ENCODE measurements around the gene TRIM56. TPM values are rescaled to one million over a fixed set of nuclear protein-coding genes. Genes with fewer than 3 reads are reported as not detected.
"Not testable (repeated sequence)": the region's sequence is repeated elsewhere in the genome, so short reads cannot be mapped to it uniquely, and the experiment has no call there.

The TRIM56 gene
- total RNA-seq, 1 donor from 2014 or later, result 10.1 TPM

DNA sequence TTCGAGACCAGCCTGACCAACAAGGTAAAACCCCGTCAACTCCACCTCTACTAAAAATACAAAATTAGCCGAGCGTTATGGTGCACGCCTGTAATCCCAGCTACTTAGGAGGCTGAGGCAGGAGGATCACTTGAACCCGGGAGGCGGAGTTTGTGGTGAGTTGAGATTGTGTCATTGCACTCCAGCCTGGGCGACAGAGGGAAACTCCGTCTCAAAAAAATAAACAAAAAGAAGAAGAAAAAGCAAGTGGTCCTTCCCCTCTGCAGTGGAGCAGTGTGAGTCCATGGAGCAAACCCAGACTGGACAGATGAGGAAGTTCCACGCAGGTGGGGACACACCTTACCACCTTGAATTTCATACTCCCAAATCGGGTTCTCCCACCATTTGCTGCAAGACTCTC, 28.6 kb downstream of the TRIM56 start:
- no peak for DNase-seq

DNA sequence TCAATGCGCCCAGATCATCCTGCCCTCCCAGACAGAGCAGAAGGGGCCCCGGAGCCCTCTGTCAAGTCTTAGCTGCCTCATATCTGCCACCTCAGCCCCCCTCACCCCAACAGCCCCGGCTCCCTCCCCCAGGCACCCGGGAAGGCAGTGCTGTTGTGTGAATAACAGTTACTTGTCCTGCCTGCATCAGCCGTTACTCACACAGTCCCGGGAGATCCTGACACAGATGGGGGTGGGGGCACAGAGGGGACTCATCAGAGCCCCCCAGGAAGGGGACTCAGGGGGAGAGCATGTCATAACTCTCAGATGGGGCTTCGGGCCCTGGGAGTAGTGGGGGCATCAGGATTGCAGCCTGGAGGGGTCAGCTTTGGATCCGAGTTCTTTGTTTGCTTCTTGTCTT, 29.2 kb downstream of the TRIM56 start:
- no peak for DNase-seq

DNA sequence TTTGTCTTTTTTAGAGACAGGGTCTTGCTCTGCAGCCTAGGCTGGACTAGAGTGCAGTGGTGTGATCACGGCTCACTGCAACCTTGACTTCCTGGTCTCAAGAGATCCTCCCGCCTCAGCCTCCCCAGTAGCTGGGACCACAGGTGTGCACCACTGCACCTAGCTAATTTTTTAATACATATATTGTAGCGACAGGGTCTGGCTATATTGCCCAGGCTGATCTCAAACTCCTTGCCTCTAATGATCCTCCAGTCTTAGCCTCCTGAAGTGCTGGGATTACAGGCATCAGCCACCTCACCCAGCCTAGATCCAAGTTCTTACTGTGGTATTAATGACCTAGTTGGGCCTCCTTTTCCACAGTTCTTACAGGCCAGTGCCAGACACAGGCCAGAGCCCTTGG, 29.9 kb downstream of the TRIM56 start:
- DNase-seq, result no peak

DNA sequence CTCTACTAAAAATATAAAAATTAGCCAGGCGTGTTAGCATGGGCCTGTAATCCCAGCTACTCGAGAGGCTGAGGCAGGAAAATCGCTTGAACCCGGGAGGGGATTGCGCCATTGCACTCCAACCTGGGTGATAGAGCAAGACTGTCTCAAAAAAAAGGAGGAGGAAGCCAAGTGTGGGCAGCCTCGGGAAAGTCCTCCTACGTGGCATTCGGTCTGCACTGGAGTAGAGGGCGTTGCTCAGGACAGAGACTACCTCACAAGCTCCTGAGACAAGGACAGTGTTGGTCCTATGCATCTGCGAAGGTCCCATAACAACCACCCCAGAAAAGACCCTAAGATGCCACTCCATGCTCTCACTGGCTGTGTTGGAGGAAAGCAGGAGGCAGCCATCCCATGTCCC, 31.6 kb downstream of the TRIM56 start:
- DNase-seq, result no peak

DNA sequence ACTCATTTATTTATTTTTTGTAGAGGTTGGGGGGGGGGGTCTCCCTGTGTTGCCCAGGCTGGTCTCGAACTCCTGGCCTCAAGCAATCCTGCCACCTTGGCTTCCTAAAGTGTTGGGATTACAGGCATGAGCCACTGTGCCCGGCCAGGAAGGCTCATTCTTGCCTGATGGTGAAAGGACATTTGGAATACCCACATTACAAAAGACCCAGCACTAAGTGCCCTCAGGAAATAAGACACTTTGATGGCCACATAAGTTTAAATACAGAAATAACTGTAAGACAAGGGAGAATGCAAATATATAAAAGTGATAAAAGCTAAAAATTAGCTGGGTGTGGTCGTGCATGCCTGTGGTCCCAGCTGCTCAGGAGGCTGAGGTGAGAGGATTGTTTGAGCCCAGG, 33.6 kb downstream of the TRIM56 start:
- DNase-seq, result no peak

DNA sequence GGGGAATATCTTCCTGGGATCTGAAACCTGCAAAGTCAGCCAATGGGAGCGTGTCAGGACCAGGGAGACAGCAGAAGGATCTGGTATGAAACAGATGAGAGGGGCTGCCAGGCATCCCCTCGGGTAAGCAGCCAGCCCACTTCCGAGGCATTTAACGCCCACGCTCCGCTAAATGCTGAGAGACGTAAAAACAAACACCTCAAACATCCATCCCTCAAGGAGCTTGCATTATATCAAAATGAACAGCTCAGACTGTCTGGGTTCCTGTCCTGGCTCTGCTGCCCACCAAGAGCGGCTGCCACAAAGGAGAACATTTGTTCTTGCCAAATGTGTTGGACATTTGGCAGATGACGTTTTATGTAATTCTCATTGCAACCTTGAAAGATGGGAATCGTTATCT, 34.6 kb downstream of the TRIM56 start:
- no peak for DNase-seq

DNA sequence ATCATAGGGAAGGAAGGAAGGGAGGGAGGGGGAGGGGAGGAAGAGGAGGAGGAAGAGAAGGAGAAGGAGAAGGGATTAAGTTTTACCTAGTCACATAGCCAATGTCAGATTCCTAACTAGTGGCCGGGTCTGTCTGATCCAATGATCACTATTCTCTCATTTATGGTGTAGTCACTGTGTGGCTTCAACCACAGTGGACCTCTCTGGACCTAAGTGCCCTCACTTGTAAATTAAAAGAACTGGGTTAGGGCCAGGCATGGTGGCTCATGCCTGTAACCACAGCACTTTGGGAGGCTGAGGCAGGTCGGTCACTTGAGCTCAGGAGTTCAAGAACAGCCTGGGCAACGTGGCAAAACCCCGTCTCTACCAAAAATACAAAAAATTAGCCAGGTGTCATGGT, 35.0 kb downstream of the TRIM56 start:
- no peak for DNase-seq

DNA sequence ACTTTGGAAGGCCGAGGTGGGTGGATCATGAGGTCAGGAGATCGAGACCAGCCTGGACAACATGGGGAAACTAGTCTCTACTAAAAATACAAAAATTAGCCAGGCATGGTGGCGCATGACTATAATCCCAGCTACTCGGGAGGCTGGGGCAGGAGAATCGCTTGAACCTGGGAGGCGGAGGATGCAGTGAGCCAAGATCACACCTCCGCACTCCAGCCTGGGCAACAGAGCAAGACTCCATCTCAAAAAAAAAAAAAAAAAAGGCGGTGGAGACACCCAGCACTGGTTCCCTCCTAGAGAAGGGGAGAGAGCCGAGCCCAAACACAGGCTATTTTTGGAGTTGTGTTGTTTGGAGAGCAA, 36.3 kb downstream of the TRIM56 start:
- DNase-seq, result not testable (repeated sequence)

DNA sequence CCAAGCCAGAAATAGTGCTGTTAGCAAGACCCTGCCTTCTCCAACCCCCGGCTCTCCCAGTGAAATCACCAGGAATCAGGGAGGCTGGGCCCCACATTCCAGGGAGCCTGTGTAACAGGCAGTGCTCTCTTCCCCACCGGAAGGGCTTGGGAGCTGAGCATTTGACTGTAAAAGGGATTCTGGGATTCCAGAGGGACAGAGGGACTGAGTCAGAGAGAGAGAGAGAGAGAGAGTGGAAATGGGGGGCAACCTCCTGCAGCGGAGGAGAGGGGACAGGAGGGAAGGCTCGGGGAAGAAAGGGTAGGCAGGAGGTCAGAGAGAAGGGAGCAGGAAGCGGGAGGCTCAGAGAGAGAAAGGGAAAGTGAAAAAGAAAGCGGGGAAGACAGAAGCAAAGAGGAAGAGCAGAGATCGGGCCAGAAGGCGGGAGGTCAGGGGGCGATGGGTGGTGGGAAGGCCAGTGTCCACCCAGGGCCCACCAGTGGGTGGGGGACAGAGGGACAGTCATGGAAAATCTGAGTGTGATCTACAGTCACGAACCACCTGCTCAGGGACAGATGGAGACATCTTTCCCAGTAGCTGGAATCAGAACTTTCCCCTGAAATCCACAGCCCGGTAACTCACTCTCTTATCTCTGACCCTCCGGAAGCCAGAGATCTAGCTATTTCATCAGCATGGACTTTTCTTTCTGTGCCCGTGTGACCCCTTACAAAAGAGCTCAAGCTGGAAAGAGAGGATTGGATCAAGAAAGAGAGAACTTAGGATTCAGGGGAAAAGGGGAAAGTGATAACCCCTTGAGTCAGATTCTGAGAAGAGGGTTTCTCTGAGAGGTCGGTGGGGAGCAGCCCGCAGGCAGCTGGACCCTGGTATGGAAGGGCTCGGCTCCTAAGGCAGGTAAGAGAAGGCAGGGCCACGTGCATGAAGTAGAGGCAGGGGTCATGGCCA, 37.0 kb downstream of the TRIM56 start:
- peak; percentile 95 for DNase-seq

DNA sequence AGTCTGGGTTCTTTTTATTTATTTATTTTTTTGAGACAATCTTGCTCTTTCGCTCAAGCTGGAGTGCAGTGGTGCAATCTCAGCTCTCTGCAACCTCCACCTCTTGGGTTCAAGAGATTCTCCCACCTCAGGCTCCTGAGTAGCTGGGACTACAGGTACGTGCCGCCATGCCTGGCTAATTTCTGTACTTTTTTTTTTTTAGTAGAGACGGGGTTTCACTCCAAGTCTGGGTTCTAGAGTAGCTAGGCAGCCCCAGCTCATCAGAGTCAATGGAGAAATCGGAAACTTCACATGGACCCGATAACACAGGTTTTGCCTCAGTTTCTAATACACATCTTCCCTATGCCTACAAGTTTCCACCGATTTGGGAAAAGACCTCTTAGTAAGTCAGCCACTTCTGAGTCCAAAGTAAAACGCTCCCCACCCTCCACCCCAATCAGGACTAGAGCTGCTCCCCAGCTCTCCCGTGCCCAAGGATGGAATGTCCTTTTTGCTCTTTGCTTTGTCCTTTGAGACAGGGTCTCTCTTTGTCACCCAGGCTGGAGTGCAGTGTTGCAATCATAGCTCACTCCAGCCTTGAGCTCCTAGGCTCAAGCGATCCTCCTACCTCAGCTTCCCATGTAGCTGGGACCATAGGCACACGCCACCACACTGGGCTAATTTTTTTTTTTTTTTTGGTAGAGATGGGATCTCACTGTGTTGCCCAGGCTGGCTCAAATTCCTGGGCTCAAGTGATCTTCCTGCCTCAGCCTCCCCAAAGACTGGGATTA, 37.8 kb downstream of the TRIM56 start:
- DNase-seq, result no peak

DNA sequence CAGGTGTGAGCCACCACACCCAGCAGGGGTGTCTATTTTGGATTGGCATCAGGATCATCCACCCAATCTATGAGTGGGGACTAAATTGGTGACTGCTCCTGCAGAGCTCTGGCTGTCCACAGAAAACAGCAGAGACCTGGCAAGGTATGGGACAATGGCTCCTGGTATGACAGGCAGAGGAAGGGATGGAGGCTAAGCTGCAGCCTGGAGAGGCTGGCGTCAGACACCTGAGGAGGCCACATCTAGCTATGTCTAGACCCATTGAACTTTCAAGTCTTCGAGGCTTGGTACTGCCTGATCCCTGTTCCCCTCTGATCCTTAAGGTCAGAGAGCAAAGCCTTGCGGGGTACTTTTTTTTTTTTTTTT, 38.4 kb downstream of the TRIM56 start:
- no peak for DNase-seq

DNA sequence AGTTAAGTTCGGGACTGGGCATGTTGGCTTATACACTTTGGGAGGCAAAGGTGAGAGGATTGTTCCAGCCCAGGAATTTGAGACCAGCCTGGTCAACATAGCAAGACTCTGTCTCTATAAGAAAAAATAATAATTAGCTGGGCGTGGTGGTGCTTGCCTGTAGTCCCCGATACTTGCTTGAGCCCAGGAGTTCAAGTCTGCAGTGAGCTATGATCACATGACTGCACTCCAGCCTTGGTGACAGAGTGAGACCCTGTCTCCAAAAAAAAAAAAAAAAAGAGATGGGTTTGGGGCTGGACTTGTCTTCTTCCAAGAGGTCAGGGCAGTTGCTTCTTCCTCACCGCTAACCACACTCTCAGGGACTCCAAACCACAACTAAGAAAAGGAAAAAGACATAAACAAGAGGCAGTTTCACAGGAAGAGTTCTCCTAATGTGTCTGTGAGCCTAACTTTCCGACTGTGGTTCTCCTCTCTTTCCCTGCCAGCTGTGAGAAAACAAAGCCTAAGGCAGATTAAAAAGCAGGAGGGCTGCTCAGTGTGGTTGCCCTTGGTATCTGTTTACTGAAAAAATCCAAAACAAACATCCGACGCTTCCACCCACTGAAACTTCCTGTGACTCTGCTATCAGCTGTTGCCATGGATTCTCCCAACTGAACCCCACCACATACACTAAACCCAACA, 39.2 kb downstream of the TRIM56 start:
- peak; percentile 55 for DNase-seq

DNA sequence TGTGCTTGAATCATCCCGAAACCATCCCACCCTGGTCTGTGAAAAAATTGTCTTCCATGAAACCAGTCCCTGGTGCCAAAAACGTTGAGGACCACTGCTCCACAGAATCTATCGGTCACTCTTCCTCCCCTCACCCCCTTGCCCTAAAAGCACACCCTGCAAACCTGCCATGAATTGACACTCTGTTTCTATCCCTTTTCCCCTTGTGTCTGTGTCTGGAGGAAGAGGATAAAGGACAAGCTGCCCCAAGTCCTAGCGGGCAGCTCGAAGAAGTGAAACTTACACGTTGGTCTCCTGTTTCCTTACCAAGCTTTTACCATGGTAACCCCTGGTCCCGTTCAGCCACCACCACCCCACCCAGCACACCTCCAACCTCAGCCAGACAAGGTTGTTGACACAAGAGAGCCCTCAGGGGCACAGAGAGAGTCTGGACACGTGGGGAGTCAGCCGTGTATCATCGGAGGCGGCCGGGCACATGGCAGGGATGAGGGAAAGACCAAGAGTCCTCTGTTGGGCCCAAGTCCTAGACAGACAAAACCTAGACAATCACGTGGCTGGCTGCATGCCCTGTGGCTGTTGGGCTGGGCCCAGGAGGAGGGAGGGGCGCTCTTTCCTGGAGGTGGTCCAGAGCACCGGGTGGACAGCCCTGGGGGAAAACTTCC, 40.8 kb downstream of the TRIM56 start:
- no peak for DNase-seq

DNA sequence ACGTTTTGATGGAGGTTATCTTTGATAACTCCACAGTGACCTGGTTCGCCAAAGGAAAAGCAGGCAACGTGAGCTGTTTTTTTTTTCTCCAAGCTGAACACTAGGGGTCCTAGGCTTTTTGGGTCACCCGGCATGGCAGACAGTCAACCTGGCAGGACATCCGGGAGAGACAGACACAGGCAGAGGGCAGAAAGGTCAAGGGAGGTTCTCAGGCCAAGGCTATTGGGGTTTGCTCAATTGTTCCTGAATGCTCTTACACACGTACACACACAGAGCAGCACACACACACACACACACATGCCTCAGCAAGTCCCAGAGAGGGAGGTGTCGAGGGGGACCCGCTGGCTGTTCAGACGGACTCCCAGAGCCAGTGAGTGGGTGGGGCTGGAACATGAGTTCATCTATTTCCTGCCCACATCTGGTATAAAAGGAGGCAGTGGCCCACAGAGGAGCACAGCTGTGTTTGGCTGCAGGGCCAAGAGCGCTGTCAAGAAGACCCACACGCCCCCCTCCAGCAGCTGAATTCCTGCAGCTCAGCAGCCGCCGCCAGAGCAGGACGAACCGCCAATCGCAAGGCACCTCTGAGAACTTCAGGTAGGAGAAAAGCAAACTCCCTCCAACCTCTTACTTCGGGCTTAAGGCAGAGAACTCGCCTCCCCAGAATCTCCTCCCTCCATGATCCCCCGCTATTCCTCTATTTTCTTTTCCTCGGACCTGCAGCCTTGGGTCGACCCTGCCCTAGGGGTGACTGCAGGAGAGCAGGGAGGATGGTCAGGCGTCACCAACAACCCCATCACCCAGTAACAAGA, 41.6 kb downstream of the TRIM56 start, which contains the start of gene SERPINE1:
Gene SERPINE1, plus strand, starts transcription at position 454 of the 809 bp plus-strand sequence. CDS start 1,290 bp downstream, outside the sequence.
- DNase-seq, result peak; percentile 95

DNA sequence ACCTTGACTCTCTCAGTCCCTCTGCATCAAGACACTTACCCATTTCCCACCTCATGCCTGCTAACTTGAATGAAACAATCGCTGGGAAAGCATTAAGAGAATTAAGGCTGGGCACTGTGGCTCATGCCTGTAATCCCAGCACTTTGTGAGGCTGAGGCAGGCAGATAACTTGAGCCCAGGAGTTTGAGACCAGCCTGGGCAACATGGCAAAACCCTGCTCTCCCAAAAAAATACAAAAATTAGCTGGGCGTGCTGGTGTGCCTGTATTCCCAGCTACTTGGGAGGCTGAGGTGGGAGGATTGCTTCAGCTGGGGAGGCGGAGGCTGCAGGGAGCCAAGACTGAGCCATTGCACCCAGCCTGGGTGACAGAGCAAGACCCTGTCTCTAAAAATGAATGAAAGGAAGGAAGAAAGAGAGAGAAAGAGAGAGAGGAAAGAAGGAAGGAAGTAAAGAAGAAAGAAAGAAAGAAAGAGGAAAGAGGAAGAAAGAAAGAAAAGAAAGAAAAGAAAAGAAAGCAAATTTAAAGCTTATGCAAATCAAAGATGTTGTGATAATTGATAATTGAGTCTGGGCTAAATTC, 42.3 kb downstream of the TRIM56 start:
- DNase-seq, result no peak

DNA sequence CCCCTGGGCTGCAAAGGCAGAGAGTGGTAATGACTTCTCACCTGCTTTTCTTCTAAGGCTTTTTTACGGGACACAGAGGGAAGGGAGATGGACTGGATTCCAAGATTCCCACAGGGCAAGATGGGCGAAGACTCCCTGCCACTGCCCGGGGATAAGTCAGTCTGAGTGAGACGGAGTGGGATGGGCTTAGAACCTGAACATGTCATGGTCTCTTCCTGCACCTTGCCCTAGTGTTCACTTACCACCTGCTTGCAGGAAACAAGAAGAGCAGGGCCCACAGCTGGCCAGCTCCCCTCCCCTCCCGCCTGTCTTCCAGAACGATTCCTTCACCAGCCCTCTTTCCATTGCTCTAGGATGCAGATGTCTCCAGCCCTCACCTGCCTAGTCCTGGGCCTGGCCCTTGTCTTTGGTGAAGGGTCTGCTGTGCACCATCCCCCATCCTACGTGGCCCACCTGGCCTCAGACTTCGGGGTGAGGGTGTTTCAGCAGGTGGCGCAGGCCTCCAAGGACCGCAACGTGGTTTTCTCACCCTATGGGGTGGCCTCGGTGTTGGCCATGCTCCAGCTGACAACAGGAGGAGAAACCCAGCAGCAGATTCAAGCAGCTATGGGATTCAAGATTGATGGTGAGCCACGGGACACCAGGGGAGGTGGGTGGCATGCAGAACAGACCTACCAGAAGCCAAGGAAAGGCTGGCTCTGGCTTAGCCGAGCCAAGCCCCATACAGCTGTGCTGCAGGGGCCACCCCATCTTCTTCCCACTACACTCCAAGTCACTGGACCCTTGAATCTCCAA, 43.0 kb downstream of the TRIM56 start:
- no peak for DNase-seq

DNA sequence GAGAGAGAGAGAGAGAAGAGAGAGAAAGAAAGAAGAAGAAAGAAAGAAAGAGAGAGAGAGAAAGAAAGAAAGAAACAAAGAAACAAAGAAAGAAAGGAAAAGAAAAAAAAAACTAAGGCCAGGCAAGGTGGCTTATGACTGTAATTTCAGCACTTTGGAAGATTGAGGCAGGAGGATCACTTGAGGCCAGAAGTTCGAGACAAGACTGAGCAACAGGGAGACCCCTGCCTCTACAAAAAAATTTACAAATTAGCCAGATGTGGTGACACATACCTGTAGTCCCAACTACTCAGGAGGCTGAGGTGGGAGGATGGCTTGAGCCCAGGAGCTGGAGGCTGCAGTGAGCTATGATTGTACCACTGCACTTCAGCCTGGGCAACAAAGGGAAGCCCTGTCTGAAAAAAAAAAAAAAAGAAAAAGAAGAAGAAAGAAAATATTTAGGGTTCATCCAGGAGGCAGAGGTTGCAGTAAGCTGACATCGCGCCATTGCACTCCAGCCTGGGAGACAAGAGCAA, 44.4 kb downstream of the TRIM56 start:
- no peak for DNase-seq

DNA sequence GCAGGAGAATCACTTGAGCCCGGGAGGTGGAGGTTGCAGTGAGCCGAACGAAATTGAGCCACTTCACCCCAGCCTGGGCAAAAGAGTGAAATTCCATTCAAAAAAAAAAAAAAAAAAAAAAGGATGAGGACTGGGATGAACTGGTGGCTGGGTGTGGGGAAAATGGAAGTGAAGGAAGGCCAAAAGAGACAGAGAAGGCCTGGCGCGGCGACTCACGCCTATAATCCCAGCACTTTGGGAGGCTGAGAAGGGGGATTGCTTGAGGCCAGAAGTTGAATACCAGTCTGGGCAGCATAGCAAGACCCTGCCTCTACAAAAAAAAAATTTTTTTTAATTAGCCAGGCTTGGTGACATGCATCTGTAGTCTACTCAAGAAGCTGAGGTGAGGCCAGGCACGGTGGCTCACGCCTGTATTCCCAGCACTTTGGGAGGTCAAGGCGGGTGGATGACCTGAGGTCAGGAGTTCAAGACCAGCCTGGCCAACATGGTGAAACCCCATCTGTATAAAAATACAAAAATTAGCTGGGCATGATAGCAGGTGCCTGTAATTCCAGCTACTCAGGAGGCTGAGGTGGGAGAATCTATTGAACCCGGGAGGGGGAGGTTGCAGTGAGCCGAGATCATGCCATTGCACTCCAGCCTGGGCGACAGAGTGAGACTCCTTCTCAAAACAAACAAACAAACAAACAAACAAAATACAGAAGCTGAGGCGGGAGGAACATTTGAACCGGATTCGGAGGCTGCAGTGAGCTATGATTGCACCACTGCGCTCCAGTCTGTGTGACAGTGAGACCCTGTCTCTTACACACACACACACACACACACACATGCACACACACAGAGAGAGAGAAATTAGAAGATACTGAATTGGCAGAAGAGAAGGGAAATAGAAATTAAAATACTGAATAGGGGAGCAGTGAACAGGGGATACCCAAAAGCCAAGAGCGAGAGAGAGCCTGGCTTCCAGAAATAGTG, 47.6 kb downstream of the TRIM56 start:
- not testable (repeated sequence) for DNase-seq
